ENCODE measurements around the gene NOC4L.
"Not testable (repeated sequence)": the region's sequence is repeated elsewhere in the genome, so short reads cannot be mapped to it uniquely, and the experiment has no call there.

NOC4L gene

DNA sequence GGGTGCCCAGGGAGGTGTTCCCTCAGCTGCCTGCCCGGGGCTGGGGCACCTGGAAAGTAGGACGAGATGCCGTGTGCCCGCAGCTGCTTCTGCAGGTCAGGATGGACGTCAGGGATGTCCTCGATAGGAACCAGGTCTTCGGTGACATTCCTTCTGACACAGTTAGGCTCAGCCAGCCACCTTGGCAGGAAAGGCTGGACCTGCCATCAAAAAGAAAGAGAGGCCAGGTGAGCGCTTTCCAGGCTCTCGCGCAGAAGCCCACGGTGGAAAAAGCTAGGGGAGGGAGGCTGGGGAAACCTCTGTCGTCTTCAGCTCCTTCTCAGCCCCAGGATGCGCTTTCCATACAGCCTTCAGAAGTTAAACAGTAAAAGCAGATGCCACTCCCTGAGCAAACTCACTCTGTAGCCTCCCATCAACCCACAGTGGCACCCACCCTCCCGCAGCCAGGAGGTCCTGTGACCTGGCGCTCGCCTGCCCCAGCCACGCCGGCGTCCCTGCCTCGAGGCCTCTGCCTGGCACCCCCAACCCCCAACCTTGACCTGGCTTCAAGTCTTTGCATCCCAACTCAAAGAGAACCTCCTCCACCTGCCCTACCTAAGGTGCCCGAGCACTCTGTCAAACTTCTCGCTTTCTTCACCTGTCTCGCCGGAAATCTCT is 1.4 kb upstream of the NOC4L start:
- no peak for DNase-seq (ENCODE audit: low read depth)

DNA sequence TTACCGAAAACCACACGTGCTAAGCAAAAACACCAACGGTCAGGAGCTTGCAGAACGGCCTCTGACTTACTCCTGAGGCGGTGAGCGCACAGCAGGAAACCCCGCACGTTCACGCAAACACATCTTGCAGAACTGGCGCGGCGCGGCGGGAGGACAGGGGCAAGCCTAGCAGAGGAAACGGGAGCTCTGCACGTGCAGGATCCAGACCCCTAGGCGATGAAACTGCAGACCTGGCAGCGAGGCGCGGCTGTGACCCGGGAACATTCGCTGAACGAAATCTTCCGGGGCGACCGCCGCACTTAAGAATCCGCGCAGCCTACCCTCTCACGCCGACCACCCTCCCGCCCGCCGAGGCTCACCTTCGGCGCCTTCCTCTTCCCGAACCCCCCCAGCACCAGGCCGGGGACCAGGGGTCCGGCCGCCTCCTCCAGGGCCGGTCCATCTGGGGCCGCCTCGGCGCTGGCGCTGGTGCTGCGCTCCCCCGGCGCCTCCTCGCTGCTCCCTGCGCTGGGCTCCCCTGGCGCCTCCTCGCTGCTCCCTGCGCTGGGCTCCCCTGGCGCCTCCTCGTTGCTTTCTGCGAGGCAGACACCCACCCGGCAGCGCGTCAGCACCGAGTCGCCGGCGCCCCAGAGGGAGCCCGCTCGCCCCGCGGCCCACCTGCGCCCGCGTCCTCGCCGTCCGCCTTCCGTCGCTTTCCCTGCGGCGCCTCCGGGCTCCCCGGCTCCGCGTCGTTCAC is 753 bp upstream of the NOC4L start:
- no peak for DNase-seq (ENCODE audit: low read depth)

DNA sequence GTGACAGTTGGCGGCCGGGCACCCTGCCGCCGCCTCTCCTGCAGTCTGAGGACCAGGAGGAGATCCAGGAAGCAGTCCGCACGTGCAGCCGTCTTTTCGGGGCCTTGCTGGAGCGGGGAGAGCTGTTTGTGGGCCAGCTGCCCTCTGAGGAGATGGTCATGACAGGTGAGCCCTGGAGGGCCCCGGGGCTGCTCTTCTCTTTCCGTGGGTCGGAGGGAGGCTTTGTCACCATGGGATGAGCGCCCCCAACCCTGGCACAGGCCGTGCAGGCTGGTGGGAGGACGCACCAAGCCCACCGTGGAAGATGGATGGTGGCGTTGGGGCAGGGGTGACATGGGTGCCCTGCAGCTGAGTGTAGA is 532 bp downstream of the NOC4L start:
- DNase-seq (ENCODE audit: low read depth) = no peak

DNA sequence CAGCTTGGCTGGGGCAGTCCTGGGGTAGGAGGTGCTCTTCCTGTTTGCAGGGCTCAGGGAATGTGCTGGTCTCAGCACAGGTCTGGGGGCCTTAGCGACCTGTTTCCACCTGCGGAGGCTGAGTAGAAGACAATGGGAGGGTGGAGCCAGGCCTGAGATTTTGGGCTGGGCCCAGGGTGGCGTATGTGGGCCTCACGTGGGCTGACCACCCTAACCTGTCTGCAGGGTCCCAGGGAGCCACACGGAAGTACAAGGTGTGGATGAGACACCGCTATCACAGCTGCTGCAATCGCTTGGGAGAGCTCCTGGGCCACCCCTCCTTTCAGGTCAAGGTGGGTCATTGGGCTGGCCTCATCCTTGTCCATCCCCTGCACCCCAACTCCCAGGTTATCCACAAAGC is 1.1 kb downstream of the NOC4L start:
- no peak for DNase-seq (ENCODE audit: low read depth)

DNA sequence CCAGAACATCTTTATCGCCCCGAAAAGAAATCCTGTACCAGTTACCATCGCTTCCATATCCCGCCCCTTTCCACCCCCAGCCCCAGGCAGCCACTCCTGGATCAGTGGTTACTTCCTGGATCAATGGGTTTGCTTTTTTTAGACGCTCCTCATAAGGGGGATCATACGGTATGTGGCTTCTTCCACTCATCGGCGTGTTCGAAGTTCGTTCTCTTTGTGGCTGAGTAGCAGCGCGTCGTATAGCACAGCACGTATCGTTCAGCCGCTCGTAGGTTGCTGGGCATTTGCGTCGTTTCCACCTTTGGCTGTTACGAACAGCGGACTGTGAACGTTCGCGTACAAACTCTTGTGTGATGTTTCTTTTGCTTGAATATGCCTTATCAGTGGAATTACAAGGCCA is 1.8 kb downstream of the NOC4L start:
- no peak for DNase-seq (ENCODE audit: low read depth)

DNA sequence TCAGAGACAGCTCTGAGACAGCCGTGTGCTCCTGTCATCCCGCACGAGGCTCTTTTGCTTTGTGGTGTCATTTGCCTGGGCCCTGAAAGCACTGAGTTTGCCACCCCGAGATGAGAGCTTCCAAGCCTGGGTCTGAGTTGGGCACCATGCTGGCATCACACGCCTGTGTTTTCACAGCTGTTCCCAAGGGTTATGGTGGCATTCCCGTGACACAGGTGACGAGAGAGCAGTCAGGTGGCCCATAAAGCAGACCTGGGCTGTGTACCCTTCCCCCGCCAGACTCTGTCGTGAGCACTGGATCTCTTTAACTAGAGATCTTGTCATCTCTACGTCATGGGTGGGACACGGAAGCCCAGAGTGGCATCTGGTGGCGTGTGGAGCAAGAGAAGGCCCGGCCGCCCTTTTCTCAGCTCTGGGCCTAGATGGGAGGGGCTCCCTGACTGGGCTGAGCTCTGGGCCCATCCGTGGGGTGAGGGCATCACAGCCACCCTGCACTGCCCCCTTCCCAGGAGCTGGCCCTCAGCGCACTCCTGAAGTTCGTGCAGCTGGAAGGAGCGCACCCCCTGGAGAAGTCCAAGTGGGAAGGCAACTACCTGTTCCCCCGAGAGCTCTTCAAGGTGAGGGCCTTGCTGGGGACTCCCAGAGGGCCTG is 2.6 kb downstream of the NOC4L start:
- no peak for DNase-seq (ENCODE audit: low read depth)

DNA sequence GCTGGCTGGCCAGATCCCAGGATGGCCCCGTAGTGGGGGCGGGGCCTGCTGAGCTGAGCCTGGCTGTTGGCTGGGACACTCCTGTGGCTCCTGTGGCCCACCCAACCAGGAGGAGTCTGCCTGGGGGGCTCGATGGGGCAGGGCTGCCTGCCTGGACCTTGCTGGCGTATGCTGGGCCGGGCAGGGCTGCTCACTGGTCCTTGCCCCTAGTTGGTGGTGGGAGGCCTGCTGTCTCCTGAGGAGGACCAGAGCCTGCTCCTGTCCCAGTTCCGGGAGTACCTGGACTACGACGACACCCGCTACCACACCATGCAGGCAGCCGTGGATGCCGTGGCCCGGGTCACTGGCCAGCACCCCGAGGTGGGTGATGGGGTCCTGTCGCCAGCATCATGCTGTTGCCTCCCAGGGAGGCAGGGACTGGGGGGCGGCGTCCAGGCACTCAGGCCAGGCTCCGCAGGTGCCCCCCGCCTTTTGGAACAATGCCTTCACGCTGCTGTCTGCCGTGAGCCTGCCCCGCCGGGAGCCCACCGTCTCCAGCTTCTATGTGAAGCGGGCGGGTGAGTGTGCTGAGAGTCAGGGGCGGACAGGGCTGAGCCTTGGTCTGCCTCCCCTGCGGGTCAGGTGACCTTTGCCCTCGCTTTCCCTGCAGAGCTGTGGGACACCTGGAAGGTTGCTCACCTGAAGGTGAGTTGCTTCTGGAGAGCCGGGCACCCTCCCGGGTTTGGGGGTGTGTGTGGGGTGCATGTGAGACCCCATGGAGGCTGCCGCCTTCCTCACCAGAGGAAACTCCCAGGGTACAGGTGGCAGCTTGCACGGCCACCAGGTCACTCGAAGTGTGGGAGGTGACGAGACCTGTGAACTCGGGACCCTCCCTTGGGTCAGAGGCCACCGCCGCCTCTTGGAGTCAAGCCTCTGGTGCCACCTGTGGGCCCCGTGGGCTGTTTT is 3.4 kb downstream of the NOC4L start:
- DNase-seq (ENCODE audit: low read depth) = no peak

DNA sequence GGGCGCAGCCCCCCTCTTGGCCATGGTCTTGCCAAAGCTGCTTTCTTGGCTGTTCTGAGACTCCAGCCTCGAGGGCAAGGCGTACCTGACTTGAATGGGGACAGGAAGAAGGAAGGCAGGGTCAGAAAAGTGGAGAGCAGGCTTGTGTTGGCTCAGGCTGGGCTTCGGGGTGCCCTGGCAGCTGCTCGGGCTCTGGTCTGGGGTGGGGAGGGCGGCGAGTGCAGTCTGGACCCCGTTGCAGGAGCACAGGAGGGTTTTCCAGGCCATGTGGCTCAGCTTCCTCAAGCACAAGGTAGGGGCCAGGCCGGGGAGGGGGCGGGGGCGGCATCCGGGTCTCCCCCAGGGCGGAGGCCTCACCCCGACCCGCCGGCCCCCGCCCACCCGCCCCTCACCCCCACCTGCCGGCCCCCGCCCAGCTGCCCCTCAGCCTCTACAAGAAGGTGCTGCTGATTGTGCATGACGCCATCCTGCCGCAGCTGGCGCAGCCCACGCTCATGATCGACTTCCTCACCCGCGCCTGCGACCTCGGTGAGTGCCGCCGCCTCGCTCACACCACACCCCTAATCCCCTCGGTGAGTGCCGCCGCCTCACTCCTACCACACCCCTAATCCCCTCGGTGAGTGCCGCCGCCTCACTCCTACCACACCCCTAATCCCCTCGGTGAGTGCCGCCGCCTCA is 4.2 kb downstream of the NOC4L start:
- DNase-seq (ENCODE audit: low read depth) = no peak

DNA sequence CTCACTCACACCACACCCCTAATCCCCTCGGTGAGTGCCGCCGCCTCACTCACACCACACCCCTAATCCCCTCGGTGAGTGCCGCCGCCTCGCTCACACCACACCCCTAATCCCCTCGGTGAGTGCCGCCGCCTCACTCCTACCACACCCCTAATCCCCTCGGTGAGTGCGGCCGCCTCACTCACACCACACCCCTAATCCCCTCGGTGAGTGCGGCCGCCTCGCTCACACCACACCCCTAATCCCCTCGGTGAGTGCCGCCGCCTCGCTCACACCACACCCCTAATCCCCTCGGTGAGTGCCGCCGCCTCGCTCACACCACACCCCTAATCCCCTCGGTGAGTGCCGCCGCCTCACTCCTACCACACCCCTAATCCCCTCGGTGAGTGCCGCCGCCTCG is 5.3 kb downstream of the NOC4L start:
- not testable (repeated sequence) for DNase-seq (ENCODE audit: low read depth)

DNA sequence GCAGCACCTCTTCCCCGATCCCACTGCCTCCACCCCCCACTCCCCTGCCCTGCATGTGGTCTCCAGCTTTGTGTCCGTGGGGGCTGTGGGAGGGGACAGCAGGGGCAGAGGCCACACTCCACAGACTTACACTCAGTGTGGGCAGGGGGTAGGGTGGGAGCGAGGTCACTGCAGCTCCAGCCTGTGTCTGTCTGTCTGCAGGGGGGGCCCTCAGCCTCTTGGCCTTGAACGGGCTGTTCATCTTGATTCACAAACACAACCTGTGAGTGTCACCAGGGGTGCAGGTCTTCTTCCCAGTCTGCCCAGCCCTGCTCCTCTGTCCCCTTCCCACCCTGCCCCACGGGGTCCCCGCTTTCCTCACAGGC is 6.5 kb downstream of the NOC4L start:
- DNase-seq (ENCODE audit: low read depth) = no peak

DNA sequence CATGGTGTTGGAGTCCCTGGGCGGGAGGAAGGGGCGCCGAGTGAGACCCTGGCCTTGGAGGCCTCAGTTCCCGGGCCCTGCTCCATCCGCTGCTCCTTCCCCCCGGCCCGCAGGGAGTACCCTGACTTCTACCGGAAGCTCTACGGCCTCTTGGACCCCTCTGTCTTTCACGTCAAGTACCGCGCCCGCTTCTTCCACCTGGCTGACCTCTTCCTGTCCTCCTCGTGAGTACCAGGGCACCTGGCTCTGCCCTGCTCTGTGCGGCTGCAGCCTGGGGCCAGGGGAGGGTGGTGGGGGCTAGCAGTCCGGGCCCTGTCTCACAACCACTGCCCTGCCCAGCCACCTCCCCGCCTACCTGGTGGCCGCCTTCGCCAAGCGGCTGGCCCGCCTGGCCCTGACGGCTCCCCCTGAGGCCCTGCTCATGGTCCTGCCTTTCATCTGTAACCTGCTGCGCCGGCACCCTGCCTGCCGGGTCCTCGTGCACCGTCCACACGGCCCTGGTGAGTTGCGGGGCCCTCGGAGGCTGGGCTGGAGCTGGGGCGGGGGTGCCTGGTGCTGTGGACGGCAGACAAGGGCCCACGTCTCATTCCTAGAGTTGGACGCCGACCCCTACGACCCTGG is 7.0 kb downstream of the NOC4L start:
- no peak for DNase-seq (ENCODE audit: low read depth)

DNA sequence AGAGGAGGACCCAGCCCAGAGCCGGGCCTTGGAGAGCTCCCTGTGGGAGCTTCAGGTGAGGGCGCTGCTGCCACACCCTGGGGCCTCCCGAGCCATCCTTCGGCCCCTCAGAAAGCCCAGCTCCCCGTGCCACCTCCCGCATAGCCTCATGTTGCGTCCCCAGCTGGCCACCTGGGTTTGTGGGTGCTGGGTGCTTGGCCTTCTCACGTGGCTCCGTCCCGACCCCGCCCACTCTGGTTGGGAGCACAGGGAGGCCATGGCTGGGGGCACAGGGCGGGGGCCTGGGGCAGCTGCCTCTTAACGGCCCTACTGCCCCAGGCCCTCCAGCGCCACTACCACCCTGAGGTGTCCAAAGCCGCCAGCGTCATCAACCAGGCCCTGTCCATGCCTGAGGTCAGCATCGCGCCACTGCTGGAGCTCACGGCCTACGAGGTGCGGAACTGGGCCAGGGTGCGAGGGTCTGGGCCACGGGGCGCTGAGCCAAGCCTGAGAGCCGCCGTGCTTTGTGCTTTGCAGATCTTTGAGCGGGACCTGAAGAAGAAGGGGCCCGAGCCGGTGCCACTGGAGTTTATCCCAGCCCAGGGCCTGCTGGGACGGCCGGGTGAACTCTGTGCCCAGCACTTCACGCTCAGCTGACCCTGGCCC is 7.6 kb downstream of the NOC4L start:
- no peak for DNase-seq (ENCODE audit: low read depth)

DNA sequence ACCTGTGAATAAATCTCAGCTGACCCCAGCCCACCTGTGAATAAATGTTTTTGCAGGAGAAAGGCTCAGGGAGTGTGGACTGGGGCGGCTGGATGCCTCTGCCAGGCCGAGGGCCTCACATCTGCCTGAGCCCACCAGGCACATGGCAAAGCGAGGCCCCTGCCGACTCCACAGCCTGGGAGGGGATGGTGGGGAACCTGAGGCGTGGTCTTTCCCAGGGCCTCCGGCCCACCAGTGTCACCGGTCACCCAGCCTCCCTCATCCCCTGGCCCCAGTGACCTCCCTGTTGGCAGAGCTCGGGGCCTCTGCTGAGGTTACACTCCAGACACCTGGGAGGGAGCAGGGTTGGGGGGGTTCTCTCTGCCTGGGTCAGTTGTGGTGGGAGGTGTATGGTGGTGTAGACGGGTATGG is 8.2 kb downstream of the NOC4L start:
- no peak for DNase-seq (ENCODE audit: low read depth)

DNA sequence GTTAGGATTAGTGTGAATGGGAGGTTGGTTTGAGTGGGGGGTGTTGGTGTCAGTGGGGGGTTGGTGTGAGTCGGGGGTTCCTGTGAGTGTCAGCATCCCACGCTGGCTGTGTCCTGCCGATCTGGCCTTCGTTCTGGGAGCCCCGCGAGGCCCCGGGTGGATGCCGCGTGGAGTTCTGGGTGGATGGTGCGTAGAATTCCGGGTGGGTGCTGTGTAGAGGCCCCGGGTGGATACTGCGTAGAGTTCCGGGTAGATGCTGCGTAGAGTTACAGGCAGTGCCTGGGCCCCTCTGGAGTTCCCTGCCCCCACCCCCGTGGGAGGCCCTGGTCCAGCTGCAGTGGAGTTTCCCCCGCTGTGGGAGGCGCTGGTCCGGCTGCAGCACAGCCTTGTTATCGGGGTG is 8.7 kb downstream of the NOC4L start:
- no peak for DNase-seq (ENCODE audit: low read depth)

DNA sequence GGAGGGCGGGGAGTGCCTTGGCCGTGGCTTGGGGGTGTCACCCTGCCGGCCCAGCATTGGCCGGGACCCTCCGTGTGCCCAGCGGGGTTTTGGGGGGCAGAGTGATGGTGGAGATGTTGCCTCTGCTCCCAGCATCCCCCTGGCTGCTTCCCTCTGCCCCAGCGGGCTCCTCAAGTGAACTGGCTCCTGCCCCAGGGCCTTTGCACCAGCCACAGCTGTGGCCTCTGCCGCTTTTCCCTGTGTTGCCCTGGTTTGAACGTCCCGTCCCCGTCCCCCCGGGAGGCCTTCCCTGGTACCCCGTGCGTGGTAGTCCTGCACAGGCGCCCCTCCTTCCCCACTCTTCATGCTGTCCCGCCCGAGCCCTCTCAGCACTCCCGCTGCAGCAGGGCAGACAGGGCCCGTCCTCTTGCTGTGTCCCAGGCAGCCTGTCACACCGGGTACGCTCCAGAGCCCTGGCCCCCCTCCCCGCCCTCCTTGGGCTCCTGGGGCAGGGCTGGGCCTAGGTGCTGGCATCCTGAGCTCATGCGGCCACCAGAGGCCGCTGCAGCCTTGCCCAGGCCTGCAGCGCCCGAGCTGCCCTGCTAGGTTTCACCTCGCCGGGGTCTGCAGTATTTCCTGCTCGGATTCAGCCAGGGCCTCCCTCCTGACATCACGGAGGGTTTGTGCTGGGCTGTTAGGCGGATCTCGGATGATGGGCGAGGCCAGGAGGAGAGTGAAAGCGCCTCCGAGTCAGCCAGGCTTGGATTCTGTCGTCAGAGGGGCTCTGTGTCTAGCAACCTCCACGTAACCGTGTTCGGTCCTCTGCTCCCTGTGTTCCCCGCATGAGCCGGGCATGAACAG is 9.5 kb downstream of the NOC4L start:
- peak; percentile 53 for DNase-seq (ENCODE audit: low read depth)

DNA sequence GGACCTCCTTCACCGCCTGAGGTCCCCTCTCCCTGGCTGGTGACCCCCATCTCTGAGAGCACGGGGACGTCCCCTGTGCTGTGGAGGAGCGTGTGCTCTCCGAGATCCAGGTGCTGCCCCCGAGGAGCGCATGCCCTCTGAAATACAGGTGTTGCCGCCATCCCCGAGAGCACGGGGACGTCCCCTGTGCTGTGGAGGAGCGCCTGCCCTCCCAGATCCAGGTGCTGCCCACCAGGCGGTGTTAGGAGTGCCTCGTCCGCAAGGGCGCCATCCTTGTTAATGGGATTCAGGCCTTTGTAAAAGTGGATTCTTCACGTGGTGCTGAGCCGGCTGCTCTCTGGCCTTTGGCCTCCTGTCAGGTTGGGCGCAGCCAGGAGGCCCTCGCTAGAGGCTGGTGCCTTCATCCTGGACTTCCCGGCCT is 10.1 kb downstream of the NOC4L start:
- no peak for DNase-seq (ENCODE audit: low read depth)

DNA sequence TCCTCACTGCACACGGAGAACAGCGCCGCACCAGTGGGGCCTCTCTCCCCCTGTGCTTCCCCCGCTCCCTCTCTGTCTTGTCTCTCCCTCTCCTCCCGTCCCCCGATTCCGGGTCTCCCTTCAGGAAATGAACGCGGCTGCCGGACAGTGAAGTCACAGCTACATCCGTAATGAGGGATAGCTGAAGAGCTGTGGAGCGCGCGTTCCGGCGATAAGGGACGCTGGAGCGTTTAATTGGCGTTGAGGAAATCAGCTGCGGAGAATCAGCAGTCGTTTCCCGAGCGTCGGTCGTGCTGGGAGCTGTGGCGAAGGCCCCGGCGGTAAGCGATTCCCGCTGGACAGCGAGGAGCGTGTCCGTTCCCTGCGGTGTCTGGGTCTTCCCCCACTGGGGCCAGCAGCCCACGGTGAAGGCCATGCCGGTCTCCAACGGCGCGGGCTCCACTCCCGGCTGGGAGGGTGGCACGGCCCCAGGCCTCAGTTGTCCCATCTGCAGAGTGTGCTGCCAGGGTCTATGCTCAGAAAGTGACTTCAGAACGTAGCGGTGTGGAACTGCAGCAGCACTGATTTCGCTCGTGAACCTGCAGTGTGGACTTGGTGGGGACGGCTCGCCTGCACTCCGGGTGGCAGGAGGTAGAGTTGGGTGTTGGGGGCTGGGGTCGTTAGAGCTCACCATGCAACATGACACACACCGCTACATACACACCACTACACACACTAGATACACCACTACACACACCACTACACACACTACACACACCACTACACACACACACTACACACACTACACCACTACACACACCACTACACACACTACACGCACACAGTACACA is 10.9 kb downstream of the NOC4L start:
- no peak for DNase-seq (ENCODE audit: low read depth)

DNA sequence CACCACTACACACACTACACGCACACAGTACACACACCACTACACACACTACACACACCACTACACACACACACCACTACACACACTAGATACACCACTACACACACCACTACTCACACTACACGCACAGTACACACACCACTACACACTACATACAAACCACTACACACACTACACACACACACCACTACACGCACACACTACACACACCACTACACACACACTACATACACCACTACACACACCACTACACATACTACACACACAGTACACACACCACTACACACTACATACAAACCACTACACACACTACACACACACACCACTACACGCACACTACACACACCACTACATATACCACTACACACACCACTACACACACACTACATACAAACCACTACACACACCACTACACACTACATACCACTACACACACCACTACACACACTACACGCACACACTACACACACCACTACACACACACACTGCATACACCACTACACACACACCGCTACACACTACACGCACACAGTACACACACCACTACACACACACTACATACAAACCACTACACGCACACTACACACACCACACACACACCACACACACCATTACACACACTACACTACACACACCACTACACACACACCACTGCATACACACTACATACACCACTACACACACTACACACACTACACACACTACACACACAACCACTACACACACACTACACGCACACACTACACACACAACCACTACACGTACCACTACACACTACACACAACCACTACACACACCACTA is 11.7 kb downstream of the NOC4L start:
- DNase-seq (ENCODE audit: low read depth) = no peak
